ENCODE data around the gene PICALM. TPM values are rescaled to one million over a fixed set of nuclear protein-coding genes. Genes with fewer than 3 reads are reported as not detected.

Gene PICALM
- total RNA-seq, 4 donors from 2014 or later = 287 to 339 (median 313) TPM

DNA sequence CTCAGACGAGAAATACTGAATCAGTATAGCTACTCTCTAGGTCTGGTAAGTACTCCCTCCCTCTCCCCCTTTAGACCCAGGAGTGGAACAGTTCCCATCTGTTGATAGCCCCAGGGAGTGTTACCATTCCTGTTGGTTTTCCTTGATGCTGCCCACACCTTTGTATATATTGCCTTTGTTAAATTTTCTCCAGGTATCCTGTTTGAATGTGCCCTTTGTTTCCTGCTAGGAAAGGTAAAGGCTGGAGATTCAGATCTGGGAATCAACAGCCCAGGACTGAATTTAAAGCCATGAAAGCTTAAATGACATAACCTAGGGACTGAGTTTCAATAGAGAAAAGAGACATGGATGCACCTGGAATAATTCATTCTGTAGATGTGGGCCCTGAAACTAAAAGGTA is 145.4 kb downstream of the PICALM start:
- Histone ChIP-seq H3K4me1 (no peaks in the 10 kb centered on the region), H3K9me3 (no peaks in the 10 kb centered on the region), H3K4me3 (no peak overlapping the region), H3K27ac (no peak overlapping the region), H3K36me3 (no peaks in the 10 kb centered on the region), H3K27me3 (no peaks in the 10 kb centered on the region)
- 73 to 78% methylated on average over 1 of the region's 1 CpG for WGBS, 2 donors
- TF ChIP-seq POLR2A (IDR thresholded peaks at IDR 0.05) (no peak), EP300 (IDR thresholded peaks at IDR 0.05) (no peak)
- TF ChIP-seq, protein P1, sequence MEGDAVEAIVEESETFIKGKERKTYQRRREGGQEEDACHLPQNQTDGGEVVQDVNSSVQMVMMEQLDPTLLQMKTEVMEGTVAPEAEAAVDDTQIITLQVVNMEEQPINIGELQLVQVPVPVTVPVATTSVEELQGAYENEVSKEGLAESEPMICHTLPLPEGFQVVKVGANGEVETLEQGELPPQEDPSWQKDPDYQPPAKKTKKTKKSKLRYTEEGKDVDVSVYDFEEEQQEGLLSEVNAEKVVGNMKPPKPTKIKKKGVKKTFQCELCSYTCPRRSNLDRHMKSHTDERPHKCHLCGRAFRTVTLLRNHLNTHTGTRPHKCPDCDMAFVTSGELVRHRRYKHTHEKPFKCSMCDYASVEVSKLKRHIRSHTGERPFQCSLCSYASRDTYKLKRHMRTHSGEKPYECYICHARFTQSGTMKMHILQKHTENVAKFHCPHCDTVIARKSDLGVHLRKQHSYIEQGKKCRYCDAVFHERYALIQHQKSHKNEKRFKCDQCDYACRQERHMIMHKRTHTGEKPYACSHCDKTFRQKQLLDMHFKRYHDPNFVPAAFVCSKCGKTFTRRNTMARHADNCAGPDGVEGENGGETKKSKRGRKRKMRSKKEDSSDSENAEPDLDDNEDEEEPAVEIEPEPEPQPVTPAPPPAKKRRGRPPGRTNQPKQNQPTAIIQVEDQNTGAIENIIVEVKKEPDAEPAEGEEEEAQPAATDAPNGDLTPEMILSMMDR (IDR thresholded peaks at IDR 0.05) = no peak
- DNase-seq (ENCODE audit: low spot score in 2 of 2) = no peak

DNA sequence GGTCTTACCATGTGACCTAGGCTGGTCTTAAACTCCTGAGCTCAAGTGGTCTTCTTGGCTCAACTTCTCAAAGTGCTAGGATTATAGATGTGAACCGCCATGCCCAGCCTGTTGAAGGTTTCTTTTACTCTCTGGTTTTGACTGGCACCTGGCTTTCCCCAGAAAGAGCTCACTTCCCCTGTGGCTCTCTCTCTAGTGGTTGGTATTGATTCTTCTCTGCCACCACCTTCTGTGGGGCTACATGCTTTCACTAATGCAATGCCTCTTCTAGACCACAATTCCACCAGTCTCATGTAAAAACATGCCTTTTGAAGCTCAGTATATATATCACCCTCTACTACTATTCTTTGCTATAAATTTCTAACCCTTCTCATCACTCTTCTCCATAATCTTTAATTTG is 146.5 kb downstream of the PICALM start:
- no peak for DNase-seq (ENCODE audit: low spot score in 2 of 2)
- TF ChIP-seq EP300 (IDR thresholded peaks at IDR 0.05) (no peak), POLR2A (IDR thresholded peaks at IDR 0.05) (no peak)
- TF ChIP-seq, protein P1 (IDR thresholded peaks at IDR 0.05) = no peak
- H3K36me3 ChIP-seq = no peaks in the 10 kb centered on the region
- 92 to 95% methylated on average over 1 of the region's 1 CpG for WGBS, 2 donors
- H3K4me1 ChIP-seq = no peaks in the 10 kb centered on the region
- H3K27ac ChIP-seq = no peak overlapping the region
- H3K4me3 ChIP-seq = no peak overlapping the region
- no peaks in the 10 kb centered on the region for H3K9me3 ChIP-seq
- H3K27me3 ChIP-seq = no peaks in the 10 kb centered on the region

DNA sequence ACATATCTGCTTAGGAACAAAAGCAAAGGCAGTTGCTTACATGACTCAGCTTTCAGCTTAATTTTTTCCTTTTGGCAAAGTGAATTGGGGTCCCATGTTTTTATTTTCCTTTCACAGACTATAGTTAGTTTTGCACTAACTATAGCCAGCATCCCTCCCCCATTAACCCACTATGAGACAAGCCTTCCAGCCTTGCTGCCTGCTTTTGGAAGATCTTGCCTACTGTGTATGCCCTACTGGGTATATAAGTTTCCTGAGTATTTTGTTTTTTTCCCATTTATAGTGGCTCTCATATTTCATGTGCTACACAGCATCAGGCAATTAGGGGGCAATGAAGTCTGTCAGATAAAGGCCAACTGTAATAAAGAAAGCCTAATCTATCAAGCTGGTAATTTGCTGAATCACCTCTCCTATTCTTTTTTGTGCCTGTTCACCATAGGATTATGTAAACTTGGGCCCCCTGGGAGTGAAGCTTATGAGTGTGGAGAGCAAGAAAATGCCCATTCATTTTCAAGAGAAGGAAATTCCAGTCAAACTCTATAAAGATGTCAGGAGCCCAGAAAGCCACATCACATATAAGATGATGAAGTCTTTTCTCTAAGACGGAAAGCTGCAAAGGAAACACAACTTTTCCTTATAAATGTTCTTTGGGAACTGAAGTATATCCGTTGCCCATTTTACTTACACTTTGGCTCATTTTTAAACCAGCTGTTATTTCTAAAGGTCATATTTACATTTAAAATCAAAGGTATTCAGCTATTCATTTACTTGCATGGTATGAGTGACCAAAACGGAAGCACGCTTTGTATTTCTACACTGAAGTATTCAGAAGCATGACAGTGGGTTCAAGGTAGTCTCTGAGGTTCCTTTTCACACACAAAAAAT is 149.7 kb downstream of the PICALM start:
- TF ChIP-seq, protein P1 (IDR thresholded peaks at IDR 0.05) = no peak
- no peak for TF ChIP-seq EP300 (IDR thresholded peaks at IDR 0.05)
- TF ChIP-seq POLR2A (IDR thresholded peaks at IDR 0.05) = no peak
- no peak overlapping the region for H3K4me3 ChIP-seq
- no peak overlapping the region for H3K27ac ChIP-seq
- 64 to 66% methylated on average over 4 of the region's 4 CpGs for WGBS, 2 donors
- no peak for DNase-seq (ENCODE audit: low spot score in 2 of 2)
- peaks cover 0 to 6% (median 0%) of the 10 kb centered on the region in 4 donors for H3K9me3 ChIP-seq
- H3K4me1 ChIP-seq = no peaks in the 10 kb centered on the region
- no peaks in the 10 kb centered on the region for H3K27me3 ChIP-seq
- no peaks in the 10 kb centered on the region for H3K36me3 ChIP-seq

DNA sequence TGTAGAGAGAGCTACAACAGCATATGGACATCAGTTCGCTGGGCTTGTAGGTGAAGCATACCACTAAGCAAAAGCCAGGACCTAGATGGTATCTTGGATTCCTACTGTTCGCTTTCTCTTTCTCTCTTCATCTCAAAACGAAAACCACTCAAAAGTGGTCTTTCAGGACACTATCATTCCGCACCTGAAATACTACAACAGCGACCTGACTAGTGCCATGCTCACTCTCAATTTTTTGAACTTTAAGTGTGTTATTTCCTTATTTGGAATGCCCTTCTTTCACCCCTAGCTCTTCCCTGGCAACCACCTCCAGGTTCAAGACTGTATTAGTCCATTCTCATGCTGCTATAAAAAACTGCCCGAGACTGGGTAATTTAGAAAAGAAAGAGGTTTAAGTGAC is 154.5 kb downstream of the PICALM start:
- Histone ChIP-seq H3K36me3 (no peaks in the 10 kb centered on the region), H3K4me3 (no peak overlapping the region), H3K9me3 (peaks cover 0 to 6% (median 0%) of the 10 kb centered on the region in 4 donors), H3K27me3 (no peaks in the 10 kb centered on the region), H3K27ac (no peak overlapping the region), H3K4me1 (no peaks in the 10 kb centered on the region)
- TF ChIP-seq POLR2A (IDR thresholded peaks at IDR 0.05) (no peak), EP300 (IDR thresholded peaks at IDR 0.05) (no peak)
- TF ChIP-seq, protein P1 (IDR thresholded peaks at IDR 0.05) = no peak
- DNase-seq (ENCODE audit: low spot score in 2 of 2) = no peak
- 84 to 88% methylated on average over 6 of the region's 6 CpGs for WGBS, 2 donors

DNA sequence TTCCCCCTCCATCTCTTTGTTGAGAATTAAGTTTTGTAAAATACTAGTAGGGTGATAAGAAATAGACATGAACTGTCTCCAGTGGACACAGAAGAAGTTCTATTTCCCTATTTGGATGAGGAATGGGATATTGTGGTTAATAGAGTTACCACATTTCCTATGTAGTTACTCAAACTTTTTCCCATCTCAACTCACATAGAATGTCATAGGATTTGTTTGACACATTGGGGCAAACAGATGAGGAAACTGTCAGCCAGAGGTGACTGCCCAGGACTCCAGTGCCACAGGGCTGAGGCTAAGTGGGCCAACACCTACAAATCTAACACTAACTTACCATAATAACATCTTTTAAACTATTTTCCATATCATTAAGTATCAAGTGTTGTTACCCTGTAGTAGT is 155.4 kb downstream of the PICALM start:
- H3K27me3 ChIP-seq = no peaks in the 10 kb centered on the region
- peaks cover 0 to 6% (median 0%) of the 10 kb centered on the region in 4 donors for H3K9me3 ChIP-seq
- H3K4me1 ChIP-seq = no peaks in the 10 kb centered on the region
- TF ChIP-seq POLR2A (IDR thresholded peaks at IDR 0.05) (no peak), EP300 (IDR thresholded peaks at IDR 0.05) (peak in 1 of 2 donors; percentile 55)
- TF ChIP-seq, protein P1 (IDR thresholded peaks at IDR 0.05) = no peak
- no peaks in the 10 kb centered on the region for H3K36me3 ChIP-seq
- H3K27ac ChIP-seq = no peak overlapping the region
- no peak for DNase-seq (ENCODE audit: low spot score in 2 of 2)
- no peak overlapping the region for H3K4me3 ChIP-seq

Data from tibial nerve (tissue), 4 donors.